NCI-H128 (cell line): Measurements from ENCODE around the gene PLEKHH2.
"Not testable (repeated sequence)": the region's sequence is repeated elsewhere in the genome, so short reads cannot be mapped to it uniquely, and the experiment has no call there.

ENCODE experiments used
- DNase-seq: peaks from one replicate; lab custom pipeline; 2025; ENCODE audit not compliant: unreplicated experiment; lab: John Stamatoyannopoulos, UW

Gene PLEKHH2

GRCh38 chr2:43636153-43636552 is 907 bp upstream of the PLEKHH2 start:
- not testable (repeated sequence) for DNase-seq

- no peak for DNase-seq
Observed at GRCh38 chr2:43636621-43637020, 439 bp upstream of the PLEKHH2 start.

- no peak for DNase-seq
Observed at GRCh38 chr2:43642363-43642762, 5.3 kb downstream of the PLEKHH2 start.

- no peak for DNase-seq
Observed at GRCh38 chr2:43643680-43644079, 6.6 kb downstream of the PLEKHH2 start.

- no peak for DNase-seq
Observed at GRCh38 chr2:43648994-43649701, 12.1 kb downstream of the PLEKHH2 start.

GRCh38 chr2:43653506-43653905 is 16.4 kb downstream of the PLEKHH2 start:
- DNase-seq: no peak

GRCh38 chr2:43657241-43657640 is 20.2 kb downstream of the PLEKHH2 start:
- DNase-seq: no peak

GRCh38 chr2:43675646-43676321 is 38.7 kb downstream of the PLEKHH2 start:
- DNase-seq: no peak

- DNase-seq: no peak
Observed at GRCh38 chr2:43676322-43677050, 39.4 kb downstream of the PLEKHH2 start, which contains the start of gene C1GALT1C1L. Gene C1GALT1C1L, minus strand, starts transcription at chr2:43676429. Its CDS starts 107 bp downstream, at chr2:43676322.

- not testable (repeated sequence) for DNase-seq
Observed at GRCh38 chr2:43677783-43678182, 40.7 kb downstream of the PLEKHH2 start.

- no peak for DNase-seq
Observed at GRCh38 chr2:43685357-43685756, 48.3 kb downstream of the PLEKHH2 start.

- no peak for DNase-seq
Observed at GRCh38 chr2:43689999-43690398, 52.9 kb downstream of the PLEKHH2 start.

- DNase-seq: no peak
Observed at GRCh38 chr2:43692428-43692994, 55.5 kb downstream of the PLEKHH2 start.

GRCh38 chr2:43698140-43698539 is 61.1 kb downstream of the PLEKHH2 start:
- DNase-seq: not testable (repeated sequence)

GRCh38 chr2:43699761-43700160 is 62.7 kb downstream of the PLEKHH2 start:
- DNase-seq: no peak

GRCh38 chr2:43701111-43701510 is 64.1 kb downstream of the PLEKHH2 start:
- DNase-seq: no peak

GRCh38 chr2:43707255-43708015 is 70.4 kb downstream of the PLEKHH2 start:
- DNase-seq: no peak

GRCh38 chr2:43708178-43708577 is 71.1 kb downstream of the PLEKHH2 start:
- no peak for DNase-seq

- no peak for DNase-seq
Observed at GRCh38 chr2:43708891-43709290, 71.8 kb downstream of the PLEKHH2 start.

- DNase-seq: no peak
Observed at GRCh38 chr2:43710866-43711265, 73.8 kb downstream of the PLEKHH2 start.

GRCh38 chr2:43714164-43714563 is 77.1 kb downstream of the PLEKHH2 start:
- no peak for DNase-seq
